ENCODE results near the gene MRFAP1. TPM values are rescaled to one million over a fixed set of nuclear protein-coding genes. Genes with fewer than 3 reads are reported as not detected.

MRFAP1 gene
- total RNA-seq, 4 donors from 2014 or later: 136 to 234 (median 170) TPM

GRCh38 chr4:6689506-6689960 is 49.0 kb downstream of the MRFAP1 start:
- H3K4me3 ChIP-seq (ENCODE audit: low read depth, poor library complexity, severe bottlenecking): no peak overlapping the region
- 78 to 81% methylated on average over 14 to 15 of the region's 15 CpGs for whole genome bisulfite sequencing, 2 donors
- intact Hi-C loops (cut with DNase I; ENCODE audit: low total_unique reads): no loop called here
- no peak for DNase-seq (ENCODE audit: low spot score in 2 of 2)
- no peak for TF ChIP-seq CTCF (IDR thresholded peaks at IDR 0.05)

Other genes starting within 250 kb of the MRFAP1 start
- gene PPP2R2C, start 168.1 kb upstream of the MRFAP1 start, total RNA-seq: 10 to 100 TPM; 50.7 to 81.3 (median 62.0) TPM
- gene MAN2B2, start 65.5 kb upstream of the MRFAP1 start, total RNA-seq: 10 to 100 TPM; 14.1 to 33.7 (median 27.0) TPM
- gene S100P, start 53.2 kb downstream of the MRFAP1 start, total RNA-seq: 10 to 100 TPM in 3 of 4 donors, 1 to 10 TPM in 1; 5.3 to 43.7 (median 15.7) TPM
- gene MRFAP1L1, start 69.2 kb downstream of the MRFAP1 start, total RNA-seq: 10 to 100 TPM; 52.8 to 73.8 (median 69.1) TPM
- gene BLOC1S4, start 75.5 kb downstream of the MRFAP1 start, total RNA-seq: 10 to 100 TPM; 17.9 to 24.3 (median 22.8) TPM
- gene KIAA0232, start 142.0 kb downstream of the MRFAP1 start, total RNA-seq: 10 to 100 TPM; 19.2 to 52.1 (median 24.6) TPM

All from lower leg skin (tissue), 4 donors.